Activated CD4-positive, CD25-positive, alpha-beta regulatory T cell treated with anti-CD3 and anti-CD28 coated beads, Interleukin-2, amount 50 U/mL, for 72 hours (primary cell): ENCODE measurements around the gene ABCF2.

Experiments used
- DNase-seq: peaks from one replicate; pipeline ENCODE4 v3.0.0; 2021

The ABCF2 gene

DNA sequence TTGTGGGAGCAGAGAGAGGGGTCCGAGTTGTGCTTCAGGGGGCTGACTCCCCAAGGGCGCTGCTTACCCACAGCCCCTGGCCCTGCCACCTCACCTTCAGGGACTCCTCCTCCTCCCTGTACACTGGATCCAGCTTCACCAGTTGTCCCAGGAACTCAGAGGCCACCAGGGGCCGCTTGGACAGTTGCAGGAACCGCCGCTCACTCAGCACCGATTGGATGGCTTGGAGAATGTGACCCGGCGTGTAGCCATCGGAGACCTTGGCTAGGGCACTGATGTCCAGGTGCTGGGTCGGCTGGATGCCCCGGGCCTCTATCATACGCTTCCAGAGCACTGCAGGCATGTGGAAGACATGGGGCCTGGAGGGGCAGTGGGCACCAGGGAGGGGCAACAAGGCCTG, 35.5 kb downstream of the ABCF2 start:
- DNase-seq: no peak

DNA sequence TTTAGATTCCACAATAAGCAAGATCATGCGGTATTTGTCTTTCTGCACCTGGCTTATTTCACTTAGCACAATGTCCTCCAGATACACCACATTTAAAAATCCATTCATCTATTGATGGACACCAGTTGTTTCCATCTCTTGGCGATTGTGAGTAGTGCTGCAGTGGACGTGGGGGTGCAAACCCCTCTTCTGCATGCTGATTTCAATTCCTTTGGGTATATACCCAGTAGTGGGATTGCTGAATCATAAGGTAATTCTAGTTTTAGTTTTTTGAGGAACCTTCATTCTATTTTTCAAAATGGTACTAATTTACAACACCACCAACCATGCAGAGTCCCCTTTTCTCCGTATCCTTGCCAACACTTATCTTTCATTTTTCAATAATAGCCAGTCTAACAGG, 38.0 kb downstream of the ABCF2 start:
- DNase-seq: no peak

DNA sequence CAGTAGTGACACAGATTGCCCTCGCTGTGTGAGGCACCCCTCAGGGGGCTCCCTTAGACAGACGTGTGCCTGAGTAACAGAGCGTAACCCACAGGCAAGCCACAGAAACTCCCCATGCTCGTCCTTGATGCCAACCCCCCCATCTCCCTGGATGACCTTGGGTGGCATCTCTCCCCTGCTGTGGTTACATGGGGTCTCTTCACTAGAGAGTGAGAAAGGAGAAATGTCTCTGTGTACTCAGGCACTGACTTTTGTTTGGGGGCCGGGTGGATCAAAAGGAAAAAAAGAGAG, 38.8 kb downstream of the ABCF2 start:
- no peak for DNase-seq

DNA sequence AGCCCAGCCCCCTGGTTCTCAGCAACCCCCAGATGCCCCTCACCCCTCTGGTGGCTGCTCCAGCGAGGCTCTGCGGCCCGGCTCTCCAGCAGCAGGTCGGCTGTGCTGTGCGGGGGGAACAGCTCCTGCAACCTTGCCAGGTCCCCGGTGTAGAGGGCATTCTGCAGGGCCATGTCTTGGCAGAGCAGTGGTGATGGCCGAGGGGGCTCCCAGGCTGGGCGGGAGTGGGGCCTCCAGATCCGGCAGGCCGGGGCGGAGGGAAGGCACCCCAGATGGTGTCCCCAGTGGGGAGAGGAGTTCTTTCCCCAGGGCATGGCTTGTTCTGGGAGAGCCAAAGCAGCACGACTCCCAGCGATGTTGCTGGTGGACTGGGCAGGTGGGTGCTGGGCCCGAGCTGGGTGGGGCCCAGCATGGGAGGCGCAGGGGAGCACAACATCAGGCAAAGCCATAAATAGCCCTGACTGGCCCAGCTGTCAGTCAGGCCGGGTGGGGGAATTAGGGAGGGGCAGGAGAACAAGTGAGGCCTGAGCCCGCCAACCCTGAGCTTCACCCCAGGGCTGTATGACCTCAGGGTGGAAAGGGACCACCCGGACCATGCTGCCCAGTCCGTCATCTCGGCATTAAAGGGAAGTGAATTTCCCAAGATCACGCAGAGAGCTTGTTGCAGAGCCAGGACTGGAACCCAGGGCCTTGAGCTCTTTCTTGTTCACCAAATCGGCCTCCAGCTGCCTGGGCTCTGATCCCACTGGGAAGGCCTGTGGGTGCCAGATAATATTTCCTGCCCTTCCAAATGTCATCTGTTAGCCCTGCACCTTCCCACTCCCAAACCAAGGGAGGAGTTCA, 39.4 kb downstream of the ABCF2 start:
- no peak for DNase-seq

GRCh38 chr7:151186640-151187408, 40.2 kb downstream of the ABCF2 start, which contains the start of gene ASB10:
Gene ASB10 (minus strand): TSS chr7:151187250. CDS start chr7:151187130, 120 bp downstream.
- no peak for DNase-seq

- no peak for DNase-seq
Measured at GRCh38 chr7:151185762-151186639, 41.0 kb downstream of the ABCF2 start.

DNA sequence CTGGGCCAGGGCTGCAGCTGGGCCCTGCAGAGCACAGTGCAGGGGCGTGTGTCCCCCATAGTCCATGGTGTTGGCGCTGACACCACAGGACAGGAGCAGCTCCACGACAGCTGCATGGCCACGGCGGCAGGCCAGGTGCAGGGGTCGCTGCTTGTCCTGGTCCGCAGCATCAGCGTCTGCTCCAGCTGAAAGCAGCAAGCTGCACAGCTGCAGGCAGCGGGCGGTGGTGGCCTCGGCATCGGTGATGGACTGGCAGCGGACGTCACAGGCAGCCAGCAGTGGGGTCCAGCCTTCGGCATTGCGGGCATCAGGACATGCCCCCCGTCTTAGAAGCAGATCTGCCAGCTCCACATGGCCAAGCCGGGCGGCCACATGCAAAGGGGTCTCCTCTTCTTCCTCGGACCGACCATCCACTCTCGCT, 46.0 kb downstream of the ABCF2 start:
- no peak for DNase-seq

- DNase-seq: no peak
Measured at GRCh38 chr7:151179946-151180345, 47.1 kb downstream of the ABCF2 start.

GRCh38 chr7:151179287-151179860, 47.6 kb downstream of the ABCF2 start:
- no peak for DNase-seq

GRCh38 chr7:151178831-151179230, 48.2 kb downstream of the ABCF2 start:
- DNase-seq: no peak

DNA sequence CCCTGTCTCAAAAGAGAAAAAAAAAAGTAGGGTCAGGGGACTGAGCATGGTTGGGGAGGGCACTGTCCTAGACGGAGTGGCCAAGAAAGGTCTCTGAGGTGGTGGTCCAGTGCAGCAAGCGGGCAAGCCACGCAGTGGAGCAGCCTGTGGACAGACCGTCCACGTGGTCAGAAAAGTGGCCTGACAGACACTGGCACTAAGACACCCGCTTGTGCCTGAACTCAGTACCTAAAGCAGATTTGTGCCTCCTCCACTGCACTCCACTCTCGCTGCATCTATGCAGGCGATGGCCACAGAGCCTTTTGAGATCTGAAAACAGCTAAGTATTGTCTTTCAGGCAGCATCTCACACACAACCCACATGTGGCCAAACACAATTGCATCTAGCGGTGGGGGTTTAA, 48.8 kb downstream of the ABCF2 start:
- no peak for DNase-seq

- no peak for DNase-seq
Measured at GRCh38 chr7:151177310-151177709, 49.7 kb downstream of the ABCF2 start.

DNA sequence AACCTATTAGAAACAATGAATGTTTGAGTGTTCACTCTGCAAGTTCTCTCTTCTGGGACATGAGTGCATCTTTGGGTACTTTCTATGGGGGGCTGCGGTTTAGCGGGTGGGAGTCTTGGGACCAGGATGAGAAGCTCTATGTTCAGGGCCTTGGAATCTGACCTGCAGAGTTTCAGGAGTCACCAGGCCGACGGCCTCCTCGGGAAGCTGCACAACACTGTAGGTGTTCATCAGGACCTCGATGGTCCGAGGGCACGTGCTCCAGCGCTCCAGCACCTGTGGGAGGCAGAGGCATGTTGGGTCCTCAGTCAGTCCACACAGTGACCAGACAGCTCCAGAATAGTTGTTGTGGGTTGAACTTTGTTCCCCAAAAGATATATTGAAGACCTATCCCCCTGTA, 50.6 kb downstream of the ABCF2 start:
- no peak for DNase-seq

- DNase-seq: no peak
Measured at GRCh38 chr7:151175793-151176311, 51.2 kb downstream of the ABCF2 start.

DNA sequence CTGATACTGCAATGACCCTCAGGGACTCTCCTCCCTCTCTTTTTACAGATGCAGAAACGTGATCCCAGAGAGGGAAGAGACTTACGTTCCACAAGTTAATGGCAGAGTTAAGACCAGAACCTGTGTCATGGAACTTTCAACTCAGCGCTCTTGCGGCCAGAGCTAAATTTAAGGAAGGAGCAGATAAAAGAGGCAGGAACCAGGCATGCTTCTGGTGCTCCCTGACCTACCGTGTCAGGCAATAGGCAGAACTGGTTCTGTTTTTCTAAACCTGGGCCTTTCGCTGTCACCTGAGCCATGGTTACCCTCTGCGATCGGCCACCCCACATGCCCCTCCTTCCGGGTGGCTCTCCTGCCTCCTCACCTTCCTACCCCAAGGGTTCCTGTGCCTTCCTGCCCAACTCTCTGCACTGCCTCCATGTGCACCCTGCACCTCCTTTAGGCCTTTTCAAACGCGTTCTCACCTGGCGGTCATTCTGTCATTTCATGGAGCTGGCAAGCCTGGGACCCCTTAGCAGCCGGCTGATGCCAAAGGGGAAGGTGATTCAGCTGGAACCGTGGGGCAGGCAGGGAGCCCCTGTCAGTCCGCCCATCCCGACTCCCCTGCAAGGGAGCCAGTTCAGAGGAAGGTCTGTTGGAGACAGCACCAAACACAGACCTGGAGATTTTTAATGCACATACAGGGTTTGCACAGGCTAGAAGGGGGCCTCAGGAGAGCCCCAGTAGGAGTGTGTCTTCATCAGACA, 51.8 kb downstream of the ABCF2 start:
- DNase-seq: no peak

GRCh38 chr7:151174246-151175046, 52.6 kb downstream of the ABCF2 start:
- no peak for DNase-seq

GRCh38 chr7:151173386-151174245, 53.4 kb downstream of the ABCF2 start:
- DNase-seq: no peak

DNA sequence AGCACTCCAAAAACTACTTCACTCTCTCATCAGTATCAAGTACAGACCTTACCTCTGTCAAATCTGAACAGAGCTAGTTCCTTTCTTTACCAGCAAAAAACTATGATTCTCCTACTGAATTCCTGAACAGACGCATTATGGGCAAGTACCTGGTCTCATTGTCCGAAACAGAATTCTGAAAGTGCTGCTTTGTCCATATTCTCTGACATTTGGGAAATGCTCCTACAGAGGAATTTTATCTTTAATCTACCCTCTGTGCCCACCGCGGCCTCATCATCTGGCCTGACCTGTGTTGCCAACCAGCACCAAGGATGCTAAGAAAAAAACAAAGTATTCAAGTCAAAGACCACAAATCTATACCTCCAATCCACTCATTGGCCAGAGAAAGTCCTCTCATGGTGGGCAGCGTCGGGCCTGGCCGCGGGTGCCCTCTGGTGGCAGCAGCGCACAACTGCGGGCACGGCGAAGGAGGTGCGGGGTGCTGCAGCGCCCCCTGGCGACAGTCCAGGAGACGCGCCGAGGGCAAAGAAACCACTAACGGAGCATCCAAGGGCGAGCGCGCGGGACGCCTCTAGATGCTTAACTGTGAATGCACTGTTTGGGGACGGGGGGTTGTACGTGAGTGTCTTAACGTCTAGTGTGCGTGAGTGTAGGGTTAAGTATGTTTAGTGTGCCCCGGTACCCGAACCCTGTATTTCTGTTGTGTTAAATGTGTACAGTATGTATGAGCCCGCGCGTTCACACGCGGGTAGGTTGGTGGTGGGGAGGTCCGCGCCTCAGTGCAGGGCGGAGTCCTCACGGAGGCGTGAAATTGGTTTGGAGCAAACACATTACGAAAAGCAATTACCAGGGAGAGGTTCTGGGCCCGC, 54.5 kb downstream of the ABCF2 start:
- peak; percentile 86 for DNase-seq

- DNase-seq: no peak
Measured at GRCh38 chr7:151168787-151169162, 58.2 kb downstream of the ABCF2 start.
